Measurements from ENCODE around the gene PSMB5.
"Not testable (repeated sequence)": the region's sequence is repeated elsewhere in the genome, so short reads cannot be mapped to it uniquely, and the experiment has no call there.

PSMB5 gene

DNA sequence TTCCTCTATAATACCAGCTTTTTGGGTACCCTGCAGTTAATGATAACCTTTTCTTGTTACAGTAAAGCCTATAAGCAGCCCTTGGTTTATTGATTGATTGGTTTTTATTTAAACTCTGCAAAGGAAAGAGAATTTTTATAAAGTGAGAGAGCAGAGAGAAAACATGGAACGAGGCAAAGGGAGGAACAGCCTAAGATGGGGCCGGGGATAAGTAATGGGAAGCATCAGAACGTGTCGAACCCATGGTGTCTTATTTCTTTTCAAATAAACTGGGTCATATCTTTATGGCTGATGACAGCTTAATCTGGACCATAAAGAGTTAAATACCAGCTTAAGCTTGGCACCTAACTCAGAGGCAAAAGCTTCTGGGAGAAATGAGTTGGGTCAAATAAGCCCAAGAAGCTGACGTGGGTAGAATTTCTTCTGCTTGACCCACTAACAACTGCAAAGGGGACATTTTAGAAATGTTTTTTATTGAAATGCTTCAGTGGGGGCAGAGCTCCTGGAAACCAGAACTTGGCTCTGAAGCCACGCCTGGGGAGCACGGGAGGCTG is 12.7 kb downstream of the PSMB5 start:
- TF ChIP-seq, protein P1, sequence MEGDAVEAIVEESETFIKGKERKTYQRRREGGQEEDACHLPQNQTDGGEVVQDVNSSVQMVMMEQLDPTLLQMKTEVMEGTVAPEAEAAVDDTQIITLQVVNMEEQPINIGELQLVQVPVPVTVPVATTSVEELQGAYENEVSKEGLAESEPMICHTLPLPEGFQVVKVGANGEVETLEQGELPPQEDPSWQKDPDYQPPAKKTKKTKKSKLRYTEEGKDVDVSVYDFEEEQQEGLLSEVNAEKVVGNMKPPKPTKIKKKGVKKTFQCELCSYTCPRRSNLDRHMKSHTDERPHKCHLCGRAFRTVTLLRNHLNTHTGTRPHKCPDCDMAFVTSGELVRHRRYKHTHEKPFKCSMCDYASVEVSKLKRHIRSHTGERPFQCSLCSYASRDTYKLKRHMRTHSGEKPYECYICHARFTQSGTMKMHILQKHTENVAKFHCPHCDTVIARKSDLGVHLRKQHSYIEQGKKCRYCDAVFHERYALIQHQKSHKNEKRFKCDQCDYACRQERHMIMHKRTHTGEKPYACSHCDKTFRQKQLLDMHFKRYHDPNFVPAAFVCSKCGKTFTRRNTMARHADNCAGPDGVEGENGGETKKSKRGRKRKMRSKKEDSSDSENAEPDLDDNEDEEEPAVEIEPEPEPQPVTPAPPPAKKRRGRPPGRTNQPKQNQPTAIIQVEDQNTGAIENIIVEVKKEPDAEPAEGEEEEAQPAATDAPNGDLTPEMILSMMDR (IDR thresholded peaks at IDR 0.05), result no peak
- no peak overlapping the region for H3K4me3 ChIP-seq
- H3K27ac ChIP-seq, result no peak overlapping the region
- DNase-seq (ENCODE audit: low spot score), result no peak

DNA sequence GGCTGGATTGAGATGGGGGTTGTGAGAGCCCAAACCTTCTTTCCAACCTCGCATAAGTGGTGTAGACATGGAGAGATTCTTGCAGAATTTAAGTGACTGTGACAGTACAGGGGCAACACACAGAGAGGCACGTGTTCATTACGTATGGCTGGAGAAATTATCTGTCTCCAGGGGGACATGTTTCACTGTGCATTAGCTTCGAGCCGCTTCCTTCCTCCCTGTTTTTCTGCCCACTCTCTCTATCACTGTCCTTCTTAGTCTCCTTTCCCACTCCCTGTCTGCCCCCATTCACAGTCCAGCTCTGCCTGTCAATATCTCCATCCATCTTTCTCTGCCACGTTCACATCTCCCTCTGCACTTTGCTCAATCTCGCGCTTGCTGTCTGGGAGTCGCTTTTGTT is 13.3 kb downstream of the PSMB5 start:
- TF ChIP-seq, protein P1 (IDR thresholded peaks at IDR 0.05), result no peak
- no peak for DNase-seq (ENCODE audit: low spot score)
- no peak overlapping the region for H3K4me3 ChIP-seq
- no peak overlapping the region for H3K27ac ChIP-seq

DNA sequence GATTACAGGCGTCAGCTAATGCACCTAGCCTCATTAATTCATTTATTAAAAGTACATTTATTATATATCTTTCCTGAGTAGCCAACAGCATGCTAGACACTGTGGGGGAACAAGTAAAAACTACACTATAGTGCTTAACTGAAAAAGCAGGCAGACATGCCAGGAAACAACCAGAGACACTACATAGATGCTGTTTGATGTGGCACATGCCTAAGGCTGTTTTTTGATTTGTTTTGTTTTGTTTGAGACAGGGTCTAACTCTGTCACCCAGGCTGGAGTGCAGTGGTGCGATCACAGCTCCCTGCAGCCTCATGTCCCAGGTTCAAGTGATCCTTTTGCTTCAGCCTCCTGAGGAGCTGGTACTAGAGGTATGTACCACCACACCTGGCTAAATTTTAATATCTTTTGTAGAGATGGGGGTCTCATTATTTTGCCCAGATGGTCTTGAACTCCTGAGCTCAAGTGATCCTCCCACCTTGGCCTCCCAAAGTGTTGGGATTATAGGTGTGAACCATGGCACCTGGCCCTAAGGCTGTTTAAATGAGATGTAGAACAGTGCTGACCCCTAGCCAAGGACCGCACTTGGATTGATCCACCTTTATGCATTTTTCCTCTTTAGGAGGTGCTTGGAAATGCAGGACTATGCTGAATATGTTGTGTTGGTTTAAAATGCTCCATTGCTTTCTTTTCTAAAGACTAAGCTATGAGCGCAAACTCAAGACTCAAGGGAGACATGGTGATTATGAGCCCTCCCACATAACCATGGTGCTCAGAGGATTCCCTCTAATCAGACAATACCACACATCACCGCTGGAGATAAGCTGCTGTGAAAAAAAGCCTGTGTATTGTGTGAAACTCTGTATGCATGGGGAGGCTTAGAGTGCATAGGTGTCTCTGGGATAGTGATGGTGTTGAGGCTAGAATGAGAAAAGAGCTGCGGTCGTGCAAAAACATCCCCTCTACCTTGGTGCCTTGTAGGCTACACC is 14.3 kb downstream of the PSMB5 start:
- TF ChIP-seq, protein P1 (IDR thresholded peaks at IDR 0.05), result no peak
- no peak overlapping the region for H3K4me3 ChIP-seq
- DNase-seq (ENCODE audit: low spot score), result no peak
- H3K27ac ChIP-seq, result no peak overlapping the region

DNA sequence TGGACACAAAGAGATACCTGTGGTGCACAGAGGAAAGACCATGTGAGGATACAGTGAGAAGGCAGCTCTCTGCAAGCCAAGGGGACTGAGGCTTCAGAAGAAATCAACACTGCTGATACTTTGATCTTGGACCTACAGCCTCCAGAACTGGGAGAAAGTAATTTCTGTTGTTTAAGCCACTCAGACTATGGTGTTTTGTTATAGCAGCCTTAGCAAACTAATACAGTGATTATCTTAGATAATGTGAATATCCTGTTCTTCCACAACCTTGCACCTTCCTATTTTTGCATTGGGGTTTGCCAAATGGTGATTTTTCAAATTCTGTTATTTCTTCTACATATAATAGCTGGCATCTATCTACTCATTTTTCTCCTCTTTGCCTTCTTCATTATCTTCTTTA is 16.6 kb downstream of the PSMB5 start:
- H3K4me3 ChIP-seq, result no peak overlapping the region
- TF ChIP-seq, protein P1 (IDR thresholded peaks at IDR 0.05), result no peak
- no peak overlapping the region for H3K27ac ChIP-seq
- DNase-seq (ENCODE audit: low spot score), result no peak

DNA sequence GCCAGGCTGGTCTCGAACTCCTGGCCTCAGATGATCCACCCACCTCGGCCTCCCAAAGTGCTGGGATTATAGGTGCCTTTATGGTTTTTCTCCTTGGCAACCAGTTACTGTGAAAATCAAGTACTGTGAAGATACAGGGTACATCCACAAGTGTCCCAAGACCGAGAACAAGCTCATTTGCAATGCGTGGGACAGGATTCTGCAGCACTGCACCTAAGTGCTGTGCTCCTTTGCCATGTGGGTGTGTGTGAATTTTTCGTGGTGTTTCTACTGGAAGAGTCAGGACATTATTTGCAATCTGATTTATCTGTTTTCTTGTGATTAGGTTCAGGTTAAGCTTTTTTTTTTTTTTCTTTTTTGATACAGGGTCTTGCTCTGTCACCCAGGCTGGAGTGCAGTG is 17.6 kb downstream of the PSMB5 start:
- H3K4me3 ChIP-seq, result no peak overlapping the region
- DNase-seq (ENCODE audit: low spot score), result no peak
- TF ChIP-seq, protein P1 (IDR thresholded peaks at IDR 0.05), result no peak
- H3K27ac ChIP-seq, result no peak overlapping the region

DNA sequence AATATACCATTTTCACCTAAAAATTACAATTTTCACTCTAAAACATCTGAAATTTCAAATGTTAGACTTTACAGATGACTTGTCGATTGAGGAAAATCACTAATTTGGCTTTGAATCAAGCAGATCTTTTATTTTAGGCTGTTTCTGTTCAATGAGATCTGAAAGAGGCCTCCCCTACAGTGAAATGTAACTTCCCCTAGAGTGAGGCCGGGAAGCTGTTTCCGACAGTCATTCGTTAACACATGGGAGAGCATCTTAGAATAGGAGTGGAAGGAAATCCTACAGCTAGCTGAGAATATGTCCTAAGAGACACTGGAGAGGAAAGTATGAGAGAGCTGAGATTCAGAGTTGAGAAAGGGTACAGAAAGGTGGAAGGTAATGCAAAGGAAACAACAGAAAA is 19.1 kb downstream of the PSMB5 start:
- TF ChIP-seq, protein P1 (IDR thresholded peaks at IDR 0.05), result no peak

DNA sequence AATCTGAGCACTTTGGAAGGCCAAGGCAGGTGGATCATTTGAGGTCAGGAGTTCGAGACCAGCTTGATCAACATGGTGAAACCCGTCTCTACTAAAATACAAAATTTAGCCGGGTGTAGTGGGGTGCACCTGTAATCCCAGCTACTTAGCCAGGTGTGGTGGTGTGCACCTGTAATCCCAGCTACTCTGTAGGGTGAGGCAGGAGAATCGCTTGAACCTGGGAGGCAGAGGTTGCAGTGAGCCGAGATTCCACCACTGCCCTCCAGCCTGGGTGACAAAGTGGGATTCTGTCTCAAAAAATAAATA is 21.0 kb downstream of the PSMB5 start:
- not testable (repeated sequence) for H3K4me3 ChIP-seq; DNase-seq (ENCODE audit: low spot score); H3K27ac ChIP-seq

More for the DNA sequence above, 19.1 kb downstream of the PSMB5 start:
- Histone ChIP-seq H3K4me3 (no peak overlapping the region), H3K27ac (no peak overlapping the region)
- DNase-seq (ENCODE audit: low spot score), result no peak

Measured in coronary artery (tissue), 2 donors.